ENCODE results near the gene CLSTN1.

CLSTN1 gene

GRCh38 chr1:9732123-9732971, 91.4 kb downstream of the CLSTN1 start:
- DNase-seq (ENCODE audit: extremely low read depth in 1 of 2, low read depth in 1 of 2) = no peak

DNA sequence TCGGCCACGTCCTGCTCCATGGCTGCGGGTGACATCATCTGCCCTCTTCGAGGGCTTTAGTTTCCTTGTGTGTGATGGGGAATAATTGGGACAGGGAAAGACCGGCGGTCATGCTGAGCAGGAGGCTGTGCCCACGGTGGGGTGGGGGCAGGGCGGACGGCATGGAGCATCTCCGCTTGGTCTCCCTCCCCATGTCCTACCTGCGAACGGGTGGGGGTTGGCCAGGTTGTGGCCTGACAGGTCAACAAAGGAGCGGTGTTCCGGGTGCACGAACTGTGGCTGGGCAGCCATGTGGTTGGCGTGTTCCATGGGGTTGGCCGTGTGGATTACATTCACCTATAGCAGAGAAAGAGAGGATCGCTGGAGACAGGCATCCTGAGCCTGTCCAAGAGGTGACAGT, 92.2 kb downstream of the CLSTN1 start:
- no peak for DNase-seq (ENCODE audit: extremely low read depth in 1 of 2, low read depth in 1 of 2)

DNA sequence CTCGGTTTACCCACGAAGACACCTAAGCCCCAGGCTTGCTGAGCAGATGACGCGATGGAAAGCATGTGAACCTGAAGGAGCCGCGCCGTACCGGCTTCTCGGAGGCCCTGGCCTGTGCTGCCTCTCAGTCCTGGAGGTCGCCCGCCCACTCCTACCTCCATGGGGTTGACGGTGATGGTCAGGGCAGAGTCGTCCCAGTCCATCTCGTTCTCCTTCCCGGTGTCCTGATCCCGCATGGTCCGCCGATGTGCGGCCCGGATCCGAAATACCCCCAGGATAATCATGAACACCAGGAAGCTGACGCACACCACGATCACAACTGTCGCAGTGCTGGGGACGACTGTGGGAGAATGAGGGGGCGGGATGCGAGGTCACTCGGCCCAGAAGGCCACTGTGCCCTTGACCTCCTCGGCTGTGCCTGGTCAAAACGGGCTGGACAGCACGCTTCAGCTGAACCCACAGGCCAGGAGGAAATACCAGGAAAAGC, 92.7 kb downstream of the CLSTN1 start:
- no peak for DNase-seq (ENCODE audit: extremely low read depth in 1 of 2, low read depth in 1 of 2)

DNA sequence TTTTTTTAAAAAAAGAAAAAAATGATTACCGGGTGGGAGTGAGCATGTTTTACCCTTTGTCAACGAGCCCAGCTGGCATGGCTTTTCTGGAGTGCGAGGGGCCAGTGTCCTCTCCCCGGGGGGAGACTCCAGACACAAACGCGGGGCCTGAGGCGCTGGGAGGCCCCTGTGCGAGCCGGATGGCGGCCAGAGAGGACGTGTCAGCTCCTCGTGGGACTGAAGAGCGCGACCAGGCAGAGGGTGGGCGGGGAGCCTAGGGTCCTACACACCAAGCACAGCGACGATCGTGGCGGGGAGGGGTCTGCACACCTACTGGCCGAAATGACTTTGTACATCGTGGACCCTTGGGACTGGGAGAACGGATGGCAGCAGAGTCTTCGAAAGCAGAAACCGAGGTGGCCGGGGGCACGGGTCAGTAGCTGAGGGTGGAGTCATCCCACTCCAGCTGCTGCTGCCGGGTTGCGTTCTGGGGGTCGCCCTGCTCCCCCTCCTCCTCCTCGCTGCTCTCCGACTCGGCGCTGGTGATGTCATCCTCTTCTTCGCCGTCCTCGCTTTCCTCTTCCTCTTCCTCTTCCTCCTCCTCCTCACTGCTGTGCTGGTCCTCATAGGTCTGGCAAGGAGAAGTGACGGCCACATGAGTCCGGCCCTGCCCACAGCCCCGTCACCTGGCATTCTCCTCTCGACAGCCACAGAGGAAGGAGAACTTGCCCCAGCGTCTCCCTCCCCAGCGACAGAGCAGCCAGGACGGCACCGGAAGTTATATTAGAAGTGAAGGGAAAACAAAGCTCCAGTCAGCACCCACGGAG, 93.5 kb downstream of the CLSTN1 start:
- no peak for DNase-seq (ENCODE audit: extremely low read depth in 1 of 2, low read depth in 1 of 2)

DNA sequence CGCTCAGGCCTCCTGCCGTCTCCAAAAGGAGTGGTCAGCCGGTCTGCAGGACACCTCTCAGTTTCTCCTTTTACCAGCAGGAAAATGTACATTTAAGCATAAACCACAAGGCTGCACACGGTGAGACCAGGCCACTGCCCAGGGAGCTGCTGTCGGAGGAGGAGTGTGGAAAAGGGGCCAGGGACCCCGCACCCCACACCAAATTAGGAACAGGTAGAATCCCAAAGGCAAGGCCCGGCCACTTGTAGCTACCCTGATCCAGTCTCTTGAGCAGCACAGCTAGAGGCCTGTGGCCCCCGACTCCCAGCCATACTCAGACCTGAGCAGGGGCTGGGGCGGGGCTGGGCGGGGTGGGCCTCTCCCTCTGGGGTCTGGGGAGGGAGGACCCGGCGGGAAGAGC, 94.2 kb downstream of the CLSTN1 start:
- no peak for DNase-seq (ENCODE audit: extremely low read depth in 1 of 2, low read depth in 1 of 2)

- peak in 1 of 2 donors; percentile 81 for DNase-seq (ENCODE audit: extremely low read depth in 1 of 2, low read depth in 1 of 2)
These were observed 95.1 kb downstream of the CLSTN1 start for GRCh38 chr1:9728451-9729295.

DNA sequence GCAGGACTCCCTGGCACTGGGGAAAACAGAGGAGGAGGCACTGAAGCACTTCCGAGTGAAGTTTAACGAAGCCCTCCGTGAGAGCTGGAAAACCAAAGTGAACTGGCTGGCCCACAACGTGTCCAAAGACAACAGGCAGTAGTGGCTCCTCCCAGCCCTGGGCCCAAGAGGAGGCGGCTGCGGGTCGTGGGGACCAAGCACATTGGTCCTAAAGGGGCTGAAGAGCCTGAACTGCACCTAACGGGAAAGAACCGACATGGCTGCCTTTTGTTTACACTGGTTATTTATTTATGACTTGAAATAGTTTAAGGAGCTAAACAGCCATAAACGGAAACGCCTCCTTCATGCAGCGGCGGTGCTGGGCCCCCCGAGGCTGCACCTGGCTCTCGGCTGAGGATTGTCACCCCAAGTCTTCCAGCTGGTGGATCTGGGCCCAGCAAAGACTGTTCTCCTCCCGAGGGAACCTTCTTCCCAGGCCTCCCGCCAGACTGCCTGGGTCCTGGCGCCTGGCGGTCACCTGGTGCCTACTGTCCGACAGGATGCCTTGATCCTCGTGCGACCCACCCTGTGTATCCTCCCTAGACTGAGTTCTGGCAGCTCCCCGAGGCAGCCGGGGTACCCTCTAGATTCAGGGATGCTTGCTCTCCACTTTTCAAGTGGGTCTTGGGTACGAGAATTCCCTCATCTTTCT, 96.7 kb downstream of the CLSTN1 start:
- DNase-seq (ENCODE audit: extremely low read depth in 1 of 2, low read depth in 1 of 2) = no peak

DNA sequence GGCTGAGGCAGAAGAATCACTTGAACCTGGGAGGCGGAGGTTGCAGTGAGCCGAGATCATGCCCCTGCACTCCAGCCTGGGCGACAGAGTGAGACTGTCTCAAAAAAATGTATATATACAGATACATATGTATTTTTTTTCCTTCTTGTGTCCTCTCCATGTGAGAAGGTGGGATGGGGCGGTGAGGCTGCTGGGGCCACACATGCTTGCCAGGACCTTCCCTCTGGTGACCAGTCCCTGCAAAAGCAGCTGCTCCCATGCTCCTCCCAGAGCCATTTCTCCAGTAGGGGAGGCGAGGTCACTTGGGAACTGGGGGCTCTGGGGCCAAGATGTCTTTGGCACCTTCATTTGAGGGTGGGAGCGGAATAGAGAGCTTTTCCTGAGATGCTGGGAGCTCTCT, 97.4 kb downstream of the CLSTN1 start:
- no peak for DNase-seq (ENCODE audit: extremely low read depth in 1 of 2, low read depth in 1 of 2)

- peak in 1 of 2 donors; percentile 36 for DNase-seq (ENCODE audit: extremely low read depth in 1 of 2, low read depth in 1 of 2)
These were observed 98.9 kb downstream of the CLSTN1 start for GRCh38 chr1:9724706-9725476.

GRCh38 chr1:9723926-9724325, 99.8 kb downstream of the CLSTN1 start:
- DNase-seq (ENCODE audit: extremely low read depth in 1 of 2, low read depth in 1 of 2) = no peak

DNA sequence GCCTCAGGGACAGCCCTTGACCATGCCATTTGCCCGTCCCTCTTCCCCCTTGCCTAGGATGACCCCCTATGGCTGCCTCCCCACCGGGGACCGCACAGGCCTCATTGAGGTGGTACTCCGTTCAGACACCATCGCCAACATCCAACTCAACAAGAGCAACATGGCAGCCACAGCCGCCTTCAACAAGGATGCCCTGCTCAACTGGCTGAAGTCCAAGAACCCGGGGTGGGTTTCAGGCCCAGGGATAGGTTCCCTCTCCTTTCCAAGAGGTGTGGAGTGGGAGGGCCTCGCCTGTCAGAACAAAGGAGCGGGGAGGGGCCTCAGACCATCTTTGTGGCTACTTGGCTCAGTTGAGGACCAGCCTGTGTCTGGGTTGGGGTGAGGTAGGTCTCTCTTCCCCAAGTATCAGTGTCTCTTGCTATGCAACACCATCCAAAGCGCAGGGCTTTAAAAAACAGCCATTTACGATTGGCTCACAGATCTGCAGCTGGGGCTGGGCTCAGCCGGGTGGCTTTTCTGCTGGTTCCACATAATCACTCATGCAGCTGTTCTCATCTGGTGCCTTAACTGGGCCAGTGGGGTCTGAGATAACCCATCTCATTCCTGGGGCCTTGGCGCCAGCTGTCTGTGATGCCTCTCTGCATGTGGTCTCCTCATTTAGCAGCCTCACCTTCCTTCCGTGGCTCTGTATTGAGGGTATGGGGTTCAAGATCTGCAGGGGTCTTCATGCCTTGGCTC, 100.5 kb downstream of the CLSTN1 start:
- no peak for DNase-seq (ENCODE audit: extremely low read depth in 1 of 2, low read depth in 1 of 2)

DNA sequence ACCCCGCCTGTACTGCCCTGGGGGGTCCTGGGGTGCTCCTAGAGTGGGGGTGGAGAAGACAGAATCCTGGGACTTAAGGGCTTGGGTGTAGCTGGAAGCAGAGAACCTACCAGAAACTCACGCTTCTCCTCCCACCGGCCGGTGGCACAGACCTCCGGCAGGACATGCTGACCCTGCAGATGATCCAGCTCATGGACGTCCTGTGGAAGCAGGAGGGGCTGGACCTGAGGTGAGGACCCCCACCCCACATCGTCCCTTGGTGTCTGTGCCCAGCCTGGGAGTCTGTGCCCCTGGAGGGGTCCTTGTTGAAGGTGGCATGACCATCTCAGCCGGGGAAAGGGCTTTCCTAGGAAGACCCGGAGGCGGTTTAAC, 101.4 kb downstream of the CLSTN1 start:
- DNase-seq (ENCODE audit: extremely low read depth in 1 of 2, low read depth in 1 of 2) = no peak

DNA sequence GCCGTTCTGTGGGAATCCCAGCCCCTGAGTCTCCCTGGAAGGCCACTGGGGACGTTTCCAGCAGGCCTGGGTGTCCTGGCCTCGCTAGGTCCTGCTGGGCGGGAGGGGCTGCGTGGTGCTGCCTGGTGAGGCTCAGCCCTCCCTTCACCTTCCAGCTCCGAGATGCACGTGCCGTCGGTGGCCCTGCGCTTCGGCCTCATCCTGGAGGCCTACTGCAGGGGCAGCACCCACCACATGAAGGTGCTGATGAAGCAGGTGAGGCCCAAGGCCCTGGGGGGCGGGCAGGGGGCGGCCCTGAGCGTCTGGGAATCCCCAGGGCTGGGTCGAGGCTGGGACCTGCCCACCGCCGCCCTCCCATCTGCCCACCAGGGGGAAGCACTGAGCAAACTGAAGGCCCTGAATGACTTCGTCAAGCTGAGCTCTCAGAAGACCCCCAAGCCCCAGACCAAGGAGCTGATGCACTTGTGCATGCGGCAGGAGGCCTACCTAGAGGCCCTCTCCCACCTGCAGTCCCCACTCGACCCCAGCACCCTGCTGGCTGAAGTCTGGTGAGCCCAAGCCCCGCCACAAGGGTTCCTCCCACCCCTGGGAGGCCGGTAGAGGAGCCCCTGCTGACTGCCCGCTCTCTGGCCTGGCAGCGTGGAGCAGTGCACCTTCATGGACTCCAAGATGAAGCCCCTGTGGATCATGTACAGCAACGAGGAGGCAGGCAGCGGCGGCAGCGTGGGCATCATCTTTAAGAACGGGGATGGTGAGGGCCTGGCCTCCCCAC, 102.0 kb downstream of the CLSTN1 start:
- DNase-seq (ENCODE audit: extremely low read depth in 1 of 2, low read depth in 1 of 2) = peak in 1 of 2 donors; percentile 60

DNA sequence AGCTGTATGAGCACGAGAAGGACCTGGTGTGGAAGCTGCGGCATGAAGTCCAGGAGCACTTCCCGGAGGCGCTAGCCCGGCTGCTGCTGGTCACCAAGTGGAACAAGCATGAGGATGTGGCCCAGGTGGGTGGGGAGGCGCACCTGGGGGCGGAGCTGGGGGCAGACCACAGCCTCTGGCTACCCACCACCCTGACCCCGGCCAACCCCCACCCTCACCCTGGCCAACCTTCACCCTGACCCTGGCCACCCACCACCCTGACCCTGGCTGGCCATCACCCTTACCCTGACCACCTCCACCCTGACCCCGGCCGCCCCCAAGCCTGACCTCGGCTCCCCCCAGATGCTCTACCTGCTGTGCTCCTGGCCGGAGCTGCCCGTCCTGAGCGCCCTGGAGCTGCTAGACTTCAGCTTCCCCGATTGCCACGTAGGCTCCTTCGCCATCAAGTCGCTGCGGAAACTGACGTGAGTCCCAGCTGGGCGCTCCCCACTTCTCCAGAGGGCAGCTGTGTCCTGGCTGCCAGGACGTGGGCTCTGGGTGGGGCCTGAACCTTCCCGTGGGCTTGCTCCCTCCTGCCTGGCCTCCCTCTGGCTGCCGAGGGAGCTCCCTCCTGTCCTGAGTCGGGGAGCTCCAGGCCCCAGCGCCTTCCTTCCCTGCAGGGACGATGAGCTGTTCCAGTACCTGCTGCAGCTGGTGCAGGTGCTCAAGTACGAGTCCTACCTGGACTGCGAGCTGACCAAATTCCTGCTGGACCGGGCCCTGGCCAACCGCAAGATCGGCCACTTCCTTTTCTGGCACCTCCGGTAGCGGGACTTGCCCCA, 102.8 kb downstream of the CLSTN1 start:
- no peak for DNase-seq (ENCODE audit: extremely low read depth in 1 of 2, low read depth in 1 of 2)

DNA sequence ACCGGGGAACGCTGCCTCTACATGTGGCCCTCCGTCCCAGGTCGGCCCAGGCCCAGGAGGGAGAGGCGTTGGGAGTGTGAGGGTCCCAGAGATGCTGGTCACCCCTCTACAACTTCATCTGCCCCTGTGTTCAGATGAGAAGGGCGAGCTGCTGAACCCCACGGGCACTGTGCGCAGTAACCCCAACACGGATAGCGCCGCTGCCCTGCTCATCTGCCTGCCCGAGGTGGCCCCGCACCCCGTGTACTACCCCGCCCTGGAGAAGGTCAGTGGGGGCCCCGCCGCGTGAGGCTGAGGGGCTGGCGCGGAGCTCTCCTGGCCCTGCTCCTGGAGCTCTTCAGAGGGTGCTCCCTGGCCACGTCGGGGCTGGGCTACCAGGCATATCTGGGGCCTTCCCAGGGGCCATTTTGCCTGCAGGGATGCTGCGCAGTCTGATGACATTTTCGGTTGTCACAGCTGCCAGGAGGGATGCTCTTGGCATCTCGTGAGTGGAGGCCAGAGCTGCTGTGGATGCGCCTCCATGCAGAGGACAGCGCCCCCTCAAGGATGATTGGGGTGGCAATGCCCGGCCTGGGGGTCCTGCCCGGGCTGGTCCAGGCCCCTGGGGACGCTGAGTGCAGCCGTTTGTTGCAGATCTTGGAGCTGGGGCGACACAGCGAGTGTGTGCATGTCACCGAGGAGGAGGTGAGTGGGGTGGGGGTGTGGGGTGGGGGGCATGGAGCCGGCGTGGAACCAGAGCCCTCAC, 103.6 kb downstream of the CLSTN1 start:
- no peak for DNase-seq (ENCODE audit: extremely low read depth in 1 of 2, low read depth in 1 of 2)

GRCh38 chr1:9718006-9718680, 105.6 kb downstream of the CLSTN1 start:
- DNase-seq (ENCODE audit: extremely low read depth in 1 of 2, low read depth in 1 of 2) = no peak
